Erythroblast (primary cell): Measurements from ENCODE around the gene NT5C1B.

ENCODE experiments used
- GATA1 ChIP-seq: IDR thresholded peaks from 2 replicates; pipeline ENCODE4 v1.6.1; 2011; ENCODE audit warnings: low read depth, mild to moderate bottlenecking, control low read depth, low read length, moderate library complexity
- POLR2A ChIP-seq: IDR thresholded peaks from 2 replicates; pipeline ENCODE4 v1.6.1; 2011; ENCODE audit warnings: mild to moderate bottlenecking, low read length

GRCh38 chr2:18604531-18604885 is 15.1 kb upstream of the NT5C1B start:
- TF ChIP-seq POLR2A (no peak), GATA1 (no peak)
